Ovary (tissue), 3 donors: ENCODE results near the gene CAB39L.

Source experiments
- EP300 ChIP-seq: sonication (generic); formaldehyde crosslinking; IDR thresholded peaks from one replicate; pipeline ENCODE4 v1.6.1; 2017; ENCODE audit warnings: antibody characterized with exemption
- TF ChIP-seq, protein P1 (sequence below), 3 donors: fragments of 450-650 bp in 2 of 3; fragments of 200-600 bp in 1 of 3; IDR thresholded peaks; one replicate each; pipeline versions ENCODE4 v1.5.1 to v1.8.0; 2016 to 2022; ENCODE audit warnings: antibody characterized with exemption in 3 of 3, mild to moderate bottlenecking in 1 of 3
- donor health status: DM: no; HTN: no; CAD: no.

DNA sequence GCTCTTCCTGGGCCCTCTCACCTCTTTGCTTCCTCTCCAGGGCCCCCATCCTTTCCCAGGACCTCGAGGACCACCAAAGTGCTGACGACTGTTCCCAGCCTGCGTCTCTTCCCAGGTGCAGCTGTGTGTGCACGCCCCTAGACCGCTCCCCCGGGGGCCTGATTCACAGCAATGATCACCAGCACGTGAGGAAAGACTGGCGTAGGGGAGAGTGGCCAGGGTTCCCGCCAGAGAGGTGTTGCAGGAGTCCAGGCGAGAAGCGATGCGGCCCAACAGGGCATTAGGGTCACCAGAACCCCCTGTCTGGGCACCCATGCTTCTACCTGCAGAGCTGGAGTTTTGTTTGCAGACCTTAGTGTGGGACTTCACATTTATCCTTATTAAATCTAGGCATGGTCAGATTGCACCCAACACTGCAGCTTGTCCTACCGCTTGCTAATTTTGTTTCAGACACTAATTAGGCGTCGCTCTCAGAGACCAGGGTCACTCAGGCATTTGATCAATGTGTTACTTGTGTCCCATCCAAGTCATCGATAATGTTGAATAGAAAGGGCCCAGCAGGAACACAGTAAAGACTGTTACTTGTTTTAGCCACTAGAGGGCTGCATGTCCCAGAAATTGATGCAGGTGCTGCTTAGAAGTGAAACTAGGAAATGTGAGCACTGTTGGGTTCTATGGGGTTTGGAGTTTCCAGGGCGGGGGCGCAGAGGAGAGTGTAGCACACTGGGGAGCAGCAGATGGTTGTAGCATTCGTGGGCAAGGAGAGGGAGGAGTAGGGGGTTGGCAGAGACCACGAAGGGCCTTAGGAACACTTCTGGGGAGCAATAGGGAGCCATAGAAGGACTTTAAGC, 142.9 kb downstream of the CAB39L start:
- no peak for TF ChIP-seq EP300
- TF ChIP-seq, protein P1, sequence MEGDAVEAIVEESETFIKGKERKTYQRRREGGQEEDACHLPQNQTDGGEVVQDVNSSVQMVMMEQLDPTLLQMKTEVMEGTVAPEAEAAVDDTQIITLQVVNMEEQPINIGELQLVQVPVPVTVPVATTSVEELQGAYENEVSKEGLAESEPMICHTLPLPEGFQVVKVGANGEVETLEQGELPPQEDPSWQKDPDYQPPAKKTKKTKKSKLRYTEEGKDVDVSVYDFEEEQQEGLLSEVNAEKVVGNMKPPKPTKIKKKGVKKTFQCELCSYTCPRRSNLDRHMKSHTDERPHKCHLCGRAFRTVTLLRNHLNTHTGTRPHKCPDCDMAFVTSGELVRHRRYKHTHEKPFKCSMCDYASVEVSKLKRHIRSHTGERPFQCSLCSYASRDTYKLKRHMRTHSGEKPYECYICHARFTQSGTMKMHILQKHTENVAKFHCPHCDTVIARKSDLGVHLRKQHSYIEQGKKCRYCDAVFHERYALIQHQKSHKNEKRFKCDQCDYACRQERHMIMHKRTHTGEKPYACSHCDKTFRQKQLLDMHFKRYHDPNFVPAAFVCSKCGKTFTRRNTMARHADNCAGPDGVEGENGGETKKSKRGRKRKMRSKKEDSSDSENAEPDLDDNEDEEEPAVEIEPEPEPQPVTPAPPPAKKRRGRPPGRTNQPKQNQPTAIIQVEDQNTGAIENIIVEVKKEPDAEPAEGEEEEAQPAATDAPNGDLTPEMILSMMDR (IDR thresholded peaks at IDR 0.05) = peak; percentile 78 to 92 (median 91)
